Peyer's patch (tissue), 4 donors: ENCODE measurements around the gene SPDYC.

Experiments
- POLR2A ChIP-seq, 2 donors: fragments of 450-650 bp; IDR thresholded peaks; one replicate each; pipeline ENCODE4 v1.5.1; 2017; ENCODE audit warnings: antibody characterized with exemption in 2 of 2, mild to moderate bottlenecking in 2 of 2, moderate library complexity in 2 of 2
- TF ChIP-seq, protein P1 (sequence below), 6 experiments: fragments of 450-650 bp in 4 of 6; fragments of 200-600 bp in 2 of 6; sonication (generic) in 1 of 6; IDR thresholded peaks; one replicate each; pipeline ENCODE4 v1.5.1; 2017 to 2019; ENCODE audit warnings: antibody characterized with exemption in 6 of 6, mild to moderate bottlenecking in 3 of 6, moderate library complexity in 1 of 6

GRCh38 chr11:65156926-65157325 lies 13.1 kb upstream of the SPDYC start:
- TF ChIP-seq, protein P1, sequence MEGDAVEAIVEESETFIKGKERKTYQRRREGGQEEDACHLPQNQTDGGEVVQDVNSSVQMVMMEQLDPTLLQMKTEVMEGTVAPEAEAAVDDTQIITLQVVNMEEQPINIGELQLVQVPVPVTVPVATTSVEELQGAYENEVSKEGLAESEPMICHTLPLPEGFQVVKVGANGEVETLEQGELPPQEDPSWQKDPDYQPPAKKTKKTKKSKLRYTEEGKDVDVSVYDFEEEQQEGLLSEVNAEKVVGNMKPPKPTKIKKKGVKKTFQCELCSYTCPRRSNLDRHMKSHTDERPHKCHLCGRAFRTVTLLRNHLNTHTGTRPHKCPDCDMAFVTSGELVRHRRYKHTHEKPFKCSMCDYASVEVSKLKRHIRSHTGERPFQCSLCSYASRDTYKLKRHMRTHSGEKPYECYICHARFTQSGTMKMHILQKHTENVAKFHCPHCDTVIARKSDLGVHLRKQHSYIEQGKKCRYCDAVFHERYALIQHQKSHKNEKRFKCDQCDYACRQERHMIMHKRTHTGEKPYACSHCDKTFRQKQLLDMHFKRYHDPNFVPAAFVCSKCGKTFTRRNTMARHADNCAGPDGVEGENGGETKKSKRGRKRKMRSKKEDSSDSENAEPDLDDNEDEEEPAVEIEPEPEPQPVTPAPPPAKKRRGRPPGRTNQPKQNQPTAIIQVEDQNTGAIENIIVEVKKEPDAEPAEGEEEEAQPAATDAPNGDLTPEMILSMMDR (IDR thresholded peaks at IDR 0.05), result no peak
- TF ChIP-seq POLR2A (IDR thresholded peaks at IDR 0.05), result no peak
